ENCODE data around the gene BTBD3.

DNA sequence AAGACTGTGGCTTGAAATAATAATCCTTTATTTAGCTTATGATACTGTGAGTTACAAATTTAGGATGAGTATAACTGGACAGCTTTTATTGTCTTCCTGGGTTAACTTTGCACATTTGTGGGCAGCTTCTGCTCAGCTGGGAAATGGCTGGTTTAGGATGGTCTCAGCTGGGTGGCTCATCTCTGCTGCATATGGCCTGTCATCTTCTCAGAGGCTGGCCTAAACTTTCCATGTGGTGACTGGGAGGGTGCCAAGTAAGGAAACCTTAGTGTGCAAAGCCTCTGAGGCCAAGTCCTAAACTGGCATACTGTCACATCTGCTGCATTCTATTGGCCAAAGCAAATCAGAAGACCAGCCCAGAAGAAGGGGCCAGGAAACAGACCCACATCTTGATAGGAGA lies 40.2 kb downstream of the BTBD3 start:
- TF ChIP-seq, protein P1, sequence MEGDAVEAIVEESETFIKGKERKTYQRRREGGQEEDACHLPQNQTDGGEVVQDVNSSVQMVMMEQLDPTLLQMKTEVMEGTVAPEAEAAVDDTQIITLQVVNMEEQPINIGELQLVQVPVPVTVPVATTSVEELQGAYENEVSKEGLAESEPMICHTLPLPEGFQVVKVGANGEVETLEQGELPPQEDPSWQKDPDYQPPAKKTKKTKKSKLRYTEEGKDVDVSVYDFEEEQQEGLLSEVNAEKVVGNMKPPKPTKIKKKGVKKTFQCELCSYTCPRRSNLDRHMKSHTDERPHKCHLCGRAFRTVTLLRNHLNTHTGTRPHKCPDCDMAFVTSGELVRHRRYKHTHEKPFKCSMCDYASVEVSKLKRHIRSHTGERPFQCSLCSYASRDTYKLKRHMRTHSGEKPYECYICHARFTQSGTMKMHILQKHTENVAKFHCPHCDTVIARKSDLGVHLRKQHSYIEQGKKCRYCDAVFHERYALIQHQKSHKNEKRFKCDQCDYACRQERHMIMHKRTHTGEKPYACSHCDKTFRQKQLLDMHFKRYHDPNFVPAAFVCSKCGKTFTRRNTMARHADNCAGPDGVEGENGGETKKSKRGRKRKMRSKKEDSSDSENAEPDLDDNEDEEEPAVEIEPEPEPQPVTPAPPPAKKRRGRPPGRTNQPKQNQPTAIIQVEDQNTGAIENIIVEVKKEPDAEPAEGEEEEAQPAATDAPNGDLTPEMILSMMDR (IDR thresholded peaks at IDR 0.05; ENCODE audit: low read depth, low read length, missing input control), result no peak
- TF ChIP-seq YY1 (IDR thresholded peaks at IDR 0.05) (no peak), SP1 (IDR thresholded peaks at IDR 0.05) (no peak), TAF1 (conservative IDR thresholded peaks at IDR 0.05) (no peak), GABPA (IDR thresholded peaks at IDR 0.05 in 1 of 2, conservative IDR thresholded peaks at IDR 0.05 in 1 of 2) (no peak)
- TF ChIP-seq, protein P2, sequence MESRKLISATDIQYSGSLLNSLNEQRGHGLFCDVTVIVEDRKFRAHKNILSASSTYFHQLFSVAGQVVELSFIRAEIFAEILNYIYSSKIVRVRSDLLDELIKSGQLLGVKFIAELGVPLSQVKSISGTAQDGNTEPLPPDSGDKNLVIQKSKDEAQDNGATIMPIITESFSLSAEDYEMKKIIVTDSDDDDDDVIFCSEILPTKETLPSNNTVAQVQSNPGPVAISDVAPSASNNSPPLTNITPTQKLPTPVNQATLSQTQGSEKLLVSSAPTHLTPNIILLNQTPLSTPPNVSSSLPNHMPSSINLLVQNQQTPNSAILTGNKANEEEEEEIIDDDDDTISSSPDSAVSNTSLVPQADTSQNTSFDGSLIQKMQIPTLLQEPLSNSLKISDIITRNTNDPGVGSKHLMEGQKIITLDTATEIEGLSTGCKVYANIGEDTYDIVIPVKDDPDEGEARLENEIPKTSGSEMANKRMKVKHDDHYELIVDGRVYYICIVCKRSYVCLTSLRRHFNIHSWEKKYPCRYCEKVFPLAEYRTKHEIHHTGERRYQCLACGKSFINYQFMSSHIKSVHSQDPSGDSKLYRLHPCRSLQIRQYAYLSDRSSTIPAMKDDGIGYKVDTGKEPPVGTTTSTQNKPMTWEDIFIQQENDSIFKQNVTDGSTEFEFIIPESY (IDR thresholded peaks at IDR 0.05), result no peak
- TF ChIP-seq, protein P3, sequence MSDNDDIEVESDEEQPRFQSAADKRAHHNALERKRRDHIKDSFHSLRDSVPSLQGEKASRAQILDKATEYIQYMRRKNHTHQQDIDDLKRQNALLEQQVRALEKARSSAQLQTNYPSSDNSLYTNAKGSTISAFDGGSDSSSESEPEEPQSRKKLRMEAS (IDR thresholded peaks at IDR 0.05), result no peak

Data from liver (tissue), 3 donors.